Lower leg skin (tissue), 3 donors: ENCODE measurements around the gene RAPGEF4.

Experiments used
- CTCF ChIP-seq, 3 donors: fragments of 450-650 bp; IDR thresholded peaks; one replicate each; pipeline ENCODE4 v1.5.1; 2016; ENCODE audit warnings: antibody characterized with exemption in 3 of 3, mild to moderate bottlenecking in 3 of 3, moderate library complexity in 2 of 3
- POLR2A ChIP-seq, 2 donors: fragments of 450-650 bp; IDR thresholded peaks; one replicate each; pipeline ENCODE4 v1.6.1; 2016 to 2017; ENCODE audit warnings: antibody characterized with exemption in 2 of 2, mild to moderate bottlenecking in 1 of 2, moderate library complexity in 1 of 2

- no peak for TF ChIP-seq CTCF (IDR thresholded peaks at IDR 0.05)
- no peak for TF ChIP-seq POLR2A (IDR thresholded peaks at IDR 0.05)
Measured at GRCh38 chr2:172765662-172766061, 30.0 kb downstream of the RAPGEF4 start.
